Adipocyte (in vitro differentiated cells): Measurements from ENCODE around the gene B3GNT3.
"Not testable (repeated sequence)": the region's sequence is repeated elsewhere in the genome, so short reads cannot be mapped to it uniquely, and the experiment has no call there.

ENCODE experiments used
- DNase-seq: peaks from one replicate; pipeline ENCODE4 v3.0.0-alpha.2; 2015; ENCODE audit warnings: low read depth
- H3K27me3 ChIP-seq: replicated peaks from 2 replicates; pipeline ENCODE4 v1.7.0; 2013; ENCODE audit warnings: mild to moderate bottlenecking, low read length, moderate library complexity; ENCODE audit not compliant: control insufficient read depth, insufficient read depth
- H3K36me3 ChIP-seq: 2 replicates; pipeline ENCODE4 v1.7.0; 2013; ENCODE audit warnings: low read length, mild to moderate bottlenecking, moderate library complexity; ENCODE audit not compliant: control insufficient read depth, insufficient read depth, severe bottlenecking
- H3K4me1 ChIP-seq: 2 replicates; pipeline ENCODE4 v1.7.0; 2013; ENCODE audit warnings: mild to moderate bottlenecking, low read length, moderate library complexity; ENCODE audit not compliant: control insufficient read depth, insufficient read depth
- H3K4me3 ChIP-seq: 2 replicates; pipeline ENCODE4 v1.7.0; 2013; ENCODE audit warnings: mild to moderate bottlenecking, low read length, moderate library complexity
- H3K9ac ChIP-seq: 2 replicates; pipeline ENCODE4 v1.7.0; 2013; ENCODE audit warnings: mild to moderate bottlenecking, low read length, moderate library complexity
- H3K9me3 ChIP-seq: 2 replicates; pipeline ENCODE4 v1.7.0; 2013; ENCODE audit warnings: mild to moderate bottlenecking, low read length, moderate library complexity; ENCODE audit not compliant: control insufficient read depth

Gene B3GNT3

DNA sequence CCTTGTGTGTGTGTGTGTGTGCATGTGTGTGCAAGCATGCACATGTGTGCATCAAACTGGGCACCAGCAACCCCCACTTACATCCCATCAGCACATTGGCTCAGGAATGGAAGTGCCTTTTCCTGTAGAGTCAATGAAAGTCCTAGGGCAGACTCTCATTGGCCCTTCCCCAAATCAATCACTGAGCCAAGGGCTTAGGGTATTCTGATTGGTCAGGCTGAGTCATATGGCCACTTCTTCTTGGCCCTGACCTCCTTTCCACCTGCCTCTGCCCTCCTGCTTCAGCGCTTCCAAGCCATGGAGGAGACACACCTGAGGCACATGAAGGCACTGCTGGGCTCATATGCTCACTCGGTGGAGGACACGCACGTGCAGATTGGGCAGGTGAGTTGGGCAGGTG lies 22.8 kb upstream of the B3GNT3 start:
- H3K4me3 ChIP-seq: no peak overlapping the region
- H3K27me3 ChIP-seq: no peaks in the 10 kb centered on the region
- no peaks in the 10 kb centered on the region for H3K9me3 ChIP-seq
- no peaks in the 10 kb centered on the region for H3K36me3 ChIP-seq
- no peak overlapping the region for H3K9ac ChIP-seq
- DNase-seq: no peak
- peaks cover 22% of the 10 kb centered on the region for H3K4me1 ChIP-seq

DNA sequence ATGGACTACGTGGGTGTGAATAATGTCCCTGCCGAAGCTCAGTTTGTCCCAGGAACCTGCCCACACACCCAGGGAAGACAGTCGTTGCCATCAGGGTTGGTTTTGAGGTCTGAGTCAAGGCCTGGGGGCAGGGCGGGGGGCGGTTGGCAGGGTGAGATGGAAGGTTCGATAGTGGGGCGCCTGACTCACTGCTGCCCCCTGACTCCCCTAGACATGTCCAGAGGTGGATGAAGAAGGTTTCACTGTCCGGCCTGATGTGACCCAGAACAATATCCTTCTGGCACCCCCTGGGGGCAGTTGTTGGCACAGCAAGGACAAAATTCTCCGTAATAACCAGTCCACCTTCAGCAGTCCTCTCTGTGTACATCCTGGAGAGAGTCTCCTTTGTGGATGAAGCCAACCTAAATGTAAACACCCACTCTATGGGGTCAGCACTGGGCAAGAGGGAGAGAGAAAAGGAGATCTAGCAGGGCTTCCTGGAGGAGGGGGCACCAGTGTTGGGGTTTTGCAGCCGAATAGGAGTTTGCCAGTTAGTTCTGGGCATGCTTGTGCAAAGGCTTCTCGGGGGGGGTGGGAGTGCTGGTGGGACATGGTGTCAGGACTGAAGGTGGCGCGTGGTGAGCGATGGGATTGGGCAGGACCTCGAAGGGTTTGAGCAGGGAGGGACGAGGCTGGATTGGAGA lies 19.6 kb upstream of the B3GNT3 start:
- no peak overlapping the region for H3K4me3 ChIP-seq
- no peaks in the 10 kb centered on the region for H3K9me3 ChIP-seq
- no peaks in the 10 kb centered on the region for H3K27me3 ChIP-seq
- peak; percentile 57 for DNase-seq
- H3K36me3 ChIP-seq: no peaks in the 10 kb centered on the region
- H3K4me1 ChIP-seq: peaks cover 35% of the 10 kb centered on the region
- H3K9ac ChIP-seq: peak overlapping the region; percentile 61

DNA sequence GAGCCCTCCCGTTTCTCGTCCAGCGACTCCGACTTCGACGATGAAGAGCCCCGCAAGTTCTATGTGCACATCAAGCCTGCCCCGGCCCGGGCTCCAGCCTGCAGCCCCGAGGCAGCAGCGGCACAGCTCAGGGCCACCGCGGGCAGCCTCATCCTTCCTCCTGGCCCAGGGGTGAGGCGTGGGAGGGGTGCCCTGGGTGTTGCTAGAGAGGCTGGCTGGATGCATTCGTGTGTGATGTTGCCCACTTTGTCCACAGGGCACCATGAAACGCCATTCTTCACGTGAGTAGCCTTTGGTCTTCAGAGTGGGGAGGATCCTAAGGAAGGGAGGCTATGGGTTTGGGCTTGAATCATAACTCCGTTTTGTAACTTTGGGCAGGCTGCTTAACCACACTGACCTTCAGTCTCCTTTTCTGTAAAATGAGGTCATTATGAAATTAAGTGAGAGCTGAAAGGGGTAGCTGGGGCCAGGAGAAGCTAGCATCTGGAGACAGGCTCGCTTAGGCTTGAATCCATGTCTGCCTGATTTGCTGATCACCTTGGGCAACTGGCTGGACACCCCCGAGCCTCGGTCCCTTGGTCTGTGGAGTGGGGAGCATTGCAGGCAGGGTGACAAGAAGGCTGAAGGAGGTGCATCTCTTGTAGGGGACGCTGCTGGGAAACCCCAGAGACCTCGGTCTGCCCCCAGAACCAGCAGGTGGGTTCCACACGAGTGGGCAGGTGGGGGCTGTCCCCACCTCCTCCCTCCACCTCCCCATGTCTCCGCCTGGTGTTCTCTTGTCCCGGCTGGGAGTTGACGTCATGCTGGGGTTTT lies 18.7 kb upstream of the B3GNT3 start:
- Histone ChIP-seq H3K36me3 (no peaks in the 10 kb centered on the region), H3K4me1 (peaks cover 35% of the 10 kb centered on the region), H3K9me3 (no peaks in the 10 kb centered on the region), H3K9ac (peak overlapping the region; percentile 75), H3K4me3 (peak overlapping the region; percentile 54), H3K27me3 (no peaks in the 10 kb centered on the region)
- no peak for DNase-seq

GRCh38 chr19:17777840-17778239 lies 17.1 kb upstream of the B3GNT3 start:
- not testable (repeated sequence) for H3K4me3 ChIP-seq, H3K9ac ChIP-seq, H3K27me3 ChIP-seq, H3K9me3 ChIP-seq, H3K36me3 ChIP-seq, DNase-seq
- peaks cover 35% of the 10 kb centered on the region for H3K4me1 ChIP-seq

- H3K4me3 ChIP-seq: peak overlapping the region; percentile 39
- H3K4me1 ChIP-seq: peaks cover 35% of the 10 kb centered on the region
- H3K9me3 ChIP-seq: no peaks in the 10 kb centered on the region
- no peaks in the 10 kb centered on the region for H3K27me3 ChIP-seq
- H3K36me3 ChIP-seq: no peaks in the 10 kb centered on the region
- DNase-seq: peak; percentile 20
- H3K9ac ChIP-seq: peak overlapping the region; percentile 18
Measured at GRCh38 chr19:17778251-17778967, 16.5 kb upstream of the B3GNT3 start.

GRCh38 chr19:17778968-17779929 lies 15.7 kb upstream of the B3GNT3 start:
- no peaks in the 10 kb centered on the region for H3K27me3 ChIP-seq
- peaks cover 35% of the 10 kb centered on the region for H3K4me1 ChIP-seq
- no peaks in the 10 kb centered on the region for H3K36me3 ChIP-seq
- peak overlapping the region; percentile 39 for H3K4me3 ChIP-seq
- DNase-seq: no peak
- H3K9me3 ChIP-seq: no peaks in the 10 kb centered on the region
- H3K9ac ChIP-seq: peak overlapping the region; percentile 18

- Histone ChIP-seq H3K4me3 (no peak overlapping the region), H3K4me1 (peaks cover 26% of the 10 kb centered on the region), H3K9ac (no peak overlapping the region), H3K27me3 (no peaks in the 10 kb centered on the region), H3K9me3 (no peaks in the 10 kb centered on the region), H3K36me3 (no peaks in the 10 kb centered on the region)
- DNase-seq: no peak
Measured at GRCh38 chr19:17780781-17781180, 14.2 kb upstream of the B3GNT3 start.

DNA sequence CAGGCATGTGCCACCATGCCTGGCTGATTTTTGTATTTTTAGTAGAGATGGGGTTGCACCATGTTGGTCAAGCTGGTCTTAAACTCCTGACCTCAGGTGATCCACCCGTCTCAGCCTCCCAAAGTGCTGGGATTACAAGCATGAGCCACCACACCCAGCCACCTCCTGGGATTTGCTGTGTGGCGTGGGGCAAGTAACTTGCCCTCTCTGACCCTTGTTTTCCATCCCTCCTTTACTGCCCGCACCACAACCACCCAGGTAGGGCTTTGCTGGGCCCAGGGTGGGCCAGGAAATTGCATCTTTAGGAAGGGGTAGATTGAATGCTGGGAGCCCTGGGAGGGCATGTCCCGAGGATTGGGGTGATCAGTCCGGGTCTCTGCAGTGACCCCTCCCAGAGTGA lies 11.2 kb upstream of the B3GNT3 start:
- H3K36me3 ChIP-seq, H3K4me3 ChIP-seq, H3K27me3 ChIP-seq, DNase-seq, H3K4me1 ChIP-seq, H3K9me3 ChIP-seq: not testable (repeated sequence)
- H3K9ac ChIP-seq: peak overlapping the region; percentile 10

- peak; percentile 81 for DNase-seq
- peaks cover 3% of the 10 kb centered on the region for H3K27me3 ChIP-seq
- H3K9ac ChIP-seq: peak overlapping the region; percentile 10
- H3K9me3 ChIP-seq: no peaks in the 10 kb centered on the region
- H3K4me1 ChIP-seq: no peaks in the 10 kb centered on the region
- peaks cover 2% of the 10 kb centered on the region for H3K36me3 ChIP-seq
- no peak overlapping the region for H3K4me3 ChIP-seq
Measured at GRCh38 chr19:17784201-17785008, 10.5 kb upstream of the B3GNT3 start.

- Histone ChIP-seq H3K4me1 (no peaks in the 10 kb centered on the region), H3K9me3 (no peaks in the 10 kb centered on the region), H3K4me3 (no peak overlapping the region), H3K9ac (no peak overlapping the region), H3K36me3 (peaks cover 2% of the 10 kb centered on the region), H3K27me3 (peaks cover 7% of the 10 kb centered on the region)
- DNase-seq: no peak
Measured at GRCh38 chr19:17787274-17787913, 7.5 kb upstream of the B3GNT3 start.
